HL-60 (cell line): ENCODE data around the gene ST8SIA4.

Source experiments
- POLR2AphosphoS5 ChIP-seq: IDR thresholded peaks from 2 replicates; pipeline ENCODE4 v1.6.1; 2012; ENCODE audit warnings: low read depth
- TF ChIP-seq, protein P1 (sequence below): IDR thresholded peaks from one replicate; pipeline ENCODE4 v1.5.1; 2011; ENCODE audit warnings: low read length, control low read depth, inconsistent platforms; ENCODE audit not compliant: insufficient read depth
- TF ChIP-seq, protein P2 (sequence below): IDR thresholded peaks from 2 replicates; pipeline ENCODE4 v1.6.1; 2012; ENCODE audit warnings: low read depth; ENCODE audit not compliant: insufficient replicate concordance

DNA sequence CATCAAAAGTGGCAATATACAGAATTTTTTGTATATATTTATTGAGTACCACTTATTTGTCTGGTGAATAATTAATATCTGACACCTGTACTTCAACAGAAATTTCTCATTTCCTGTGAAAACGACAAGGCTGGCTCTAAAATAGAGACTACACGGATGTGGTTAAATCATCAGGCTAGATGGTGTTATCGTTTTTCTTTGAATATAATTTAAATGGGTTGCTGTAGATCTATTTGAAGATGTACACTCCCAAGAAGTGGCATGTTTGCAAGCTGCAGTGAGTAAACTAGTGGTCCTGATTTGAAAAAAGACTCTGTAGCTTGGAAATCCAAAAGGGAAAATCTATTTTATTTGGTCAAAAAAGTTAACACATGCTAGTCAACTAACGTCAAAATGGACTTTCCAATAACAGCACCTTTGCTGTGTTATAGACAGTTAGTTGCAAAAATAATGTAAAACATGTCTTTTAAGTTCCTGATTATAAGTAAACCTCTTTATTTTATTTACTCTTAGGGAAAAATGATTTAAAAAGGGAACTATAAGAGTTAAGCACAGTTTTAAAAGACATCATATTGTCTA, 13.8 kb downstream of the ST8SIA4 start:
- no peak for TF ChIP-seq POLR2AphosphoS5
- TF ChIP-seq, protein P1, sequence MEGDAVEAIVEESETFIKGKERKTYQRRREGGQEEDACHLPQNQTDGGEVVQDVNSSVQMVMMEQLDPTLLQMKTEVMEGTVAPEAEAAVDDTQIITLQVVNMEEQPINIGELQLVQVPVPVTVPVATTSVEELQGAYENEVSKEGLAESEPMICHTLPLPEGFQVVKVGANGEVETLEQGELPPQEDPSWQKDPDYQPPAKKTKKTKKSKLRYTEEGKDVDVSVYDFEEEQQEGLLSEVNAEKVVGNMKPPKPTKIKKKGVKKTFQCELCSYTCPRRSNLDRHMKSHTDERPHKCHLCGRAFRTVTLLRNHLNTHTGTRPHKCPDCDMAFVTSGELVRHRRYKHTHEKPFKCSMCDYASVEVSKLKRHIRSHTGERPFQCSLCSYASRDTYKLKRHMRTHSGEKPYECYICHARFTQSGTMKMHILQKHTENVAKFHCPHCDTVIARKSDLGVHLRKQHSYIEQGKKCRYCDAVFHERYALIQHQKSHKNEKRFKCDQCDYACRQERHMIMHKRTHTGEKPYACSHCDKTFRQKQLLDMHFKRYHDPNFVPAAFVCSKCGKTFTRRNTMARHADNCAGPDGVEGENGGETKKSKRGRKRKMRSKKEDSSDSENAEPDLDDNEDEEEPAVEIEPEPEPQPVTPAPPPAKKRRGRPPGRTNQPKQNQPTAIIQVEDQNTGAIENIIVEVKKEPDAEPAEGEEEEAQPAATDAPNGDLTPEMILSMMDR = no peak
- TF ChIP-seq, protein P2, sequence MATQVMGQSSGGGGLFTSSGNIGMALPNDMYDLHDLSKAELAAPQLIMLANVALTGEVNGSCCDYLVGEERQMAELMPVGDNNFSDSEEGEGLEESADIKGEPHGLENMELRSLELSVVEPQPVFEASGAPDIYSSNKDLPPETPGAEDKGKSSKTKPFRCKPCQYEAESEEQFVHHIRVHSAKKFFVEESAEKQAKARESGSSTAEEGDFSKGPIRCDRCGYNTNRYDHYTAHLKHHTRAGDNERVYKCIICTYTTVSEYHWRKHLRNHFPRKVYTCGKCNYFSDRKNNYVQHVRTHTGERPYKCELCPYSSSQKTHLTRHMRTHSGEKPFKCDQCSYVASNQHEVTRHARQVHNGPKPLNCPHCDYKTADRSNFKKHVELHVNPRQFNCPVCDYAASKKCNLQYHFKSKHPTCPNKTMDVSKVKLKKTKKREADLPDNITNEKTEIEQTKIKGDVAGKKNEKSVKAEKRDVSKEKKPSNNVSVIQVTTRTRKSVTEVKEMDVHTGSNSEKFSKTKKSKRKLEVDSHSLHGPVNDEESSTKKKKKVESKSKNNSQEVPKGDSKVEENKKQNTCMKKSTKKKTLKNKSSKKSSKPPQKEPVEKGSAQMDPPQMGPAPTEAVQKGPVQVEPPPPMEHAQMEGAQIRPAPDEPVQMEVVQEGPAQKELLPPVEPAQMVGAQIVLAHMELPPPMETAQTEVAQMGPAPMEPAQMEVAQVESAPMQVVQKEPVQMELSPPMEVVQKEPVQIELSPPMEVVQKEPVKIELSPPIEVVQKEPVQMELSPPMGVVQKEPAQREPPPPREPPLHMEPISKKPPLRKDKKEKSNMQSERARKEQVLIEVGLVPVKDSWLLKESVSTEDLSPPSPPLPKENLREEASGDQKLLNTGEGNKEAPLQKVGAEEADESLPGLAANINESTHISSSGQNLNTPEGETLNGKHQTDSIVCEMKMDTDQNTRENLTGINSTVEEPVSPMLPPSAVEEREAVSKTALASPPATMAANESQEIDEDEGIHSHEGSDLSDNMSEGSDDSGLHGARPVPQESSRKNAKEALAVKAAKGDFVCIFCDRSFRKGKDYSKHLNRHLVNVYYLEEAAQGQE = no peak
